SIG-M5 treated with dmso at 0.1 percent for 504 hours (cell line): ENCODE measurements around the gene TMEM223.
A peak's percentile ranks its signal among the peaks of the same experiment; 100 is the strongest.
"Not testable (repeated sequence)": the region's sequence is repeated elsewhere in the genome, so short reads cannot be mapped to it uniquely, and the experiment has no call there.

ENCODE experiments used
- DNase-seq: peaks from one replicate; lab custom pipeline; 2025; ENCODE audit not compliant: unreplicated experiment; lab: John Stamatoyannopoulos, UW

The TMEM223 gene

GRCh38 chr11:62755086-62755615 is 36.7 kb downstream of the TMEM223 start:
- no peak for DNase-seq

DNA sequence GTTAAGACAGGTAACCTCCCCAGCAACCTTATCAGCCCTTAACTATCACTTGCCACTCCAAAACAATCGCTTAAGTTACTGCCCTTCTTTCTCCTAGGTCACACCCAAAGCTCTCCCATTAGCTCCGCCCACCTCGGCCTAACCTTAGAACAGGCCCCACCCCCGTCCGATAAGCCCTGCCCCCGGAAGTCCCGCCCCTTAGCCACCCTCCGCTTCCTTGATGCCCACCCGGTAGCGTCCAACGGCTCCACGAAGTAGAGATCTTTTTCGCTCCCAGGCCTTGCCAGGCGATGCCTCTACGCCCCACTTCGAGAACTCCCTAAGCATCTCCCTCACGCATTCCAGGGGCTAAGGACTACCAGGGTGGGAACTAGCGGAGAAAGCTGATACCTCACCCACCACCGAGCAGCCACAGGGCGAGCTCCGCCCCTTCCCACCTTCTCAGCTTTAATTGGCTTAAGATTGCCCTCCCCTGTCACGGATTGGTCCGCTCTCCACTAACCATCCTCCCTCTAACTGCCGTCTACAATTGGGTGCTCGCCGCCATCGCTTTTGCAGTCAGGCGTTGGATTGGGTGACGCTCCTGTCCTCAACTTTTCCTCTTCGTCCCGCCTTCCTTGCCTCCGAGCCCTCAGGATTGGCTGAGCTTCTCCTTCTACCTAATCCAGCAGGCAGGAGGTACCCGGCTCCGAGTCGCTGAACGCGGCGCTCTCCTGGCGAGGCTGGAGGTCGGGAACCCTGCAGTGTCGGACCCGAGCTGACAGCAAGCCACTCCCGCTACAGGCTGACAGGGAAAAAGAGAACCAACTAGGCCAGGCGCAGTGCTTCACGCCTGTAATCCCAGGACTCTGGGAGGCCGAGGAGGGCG is 37.8 kb downstream of the TMEM223 start, which contains the start of gene ZBTB3:
Gene ZBTB3, minus strand, starts transcription at position 425 of the 868 bp plus-strand sequence. CDS start 496 bp downstream, outside the sequence.
- peak; percentile 100 for DNase-seq

- DNase-seq: no peak
These were observed 38.6 kb downstream of the TMEM223 start for GRCh38 chr11:62752994-62753735.

DNA sequence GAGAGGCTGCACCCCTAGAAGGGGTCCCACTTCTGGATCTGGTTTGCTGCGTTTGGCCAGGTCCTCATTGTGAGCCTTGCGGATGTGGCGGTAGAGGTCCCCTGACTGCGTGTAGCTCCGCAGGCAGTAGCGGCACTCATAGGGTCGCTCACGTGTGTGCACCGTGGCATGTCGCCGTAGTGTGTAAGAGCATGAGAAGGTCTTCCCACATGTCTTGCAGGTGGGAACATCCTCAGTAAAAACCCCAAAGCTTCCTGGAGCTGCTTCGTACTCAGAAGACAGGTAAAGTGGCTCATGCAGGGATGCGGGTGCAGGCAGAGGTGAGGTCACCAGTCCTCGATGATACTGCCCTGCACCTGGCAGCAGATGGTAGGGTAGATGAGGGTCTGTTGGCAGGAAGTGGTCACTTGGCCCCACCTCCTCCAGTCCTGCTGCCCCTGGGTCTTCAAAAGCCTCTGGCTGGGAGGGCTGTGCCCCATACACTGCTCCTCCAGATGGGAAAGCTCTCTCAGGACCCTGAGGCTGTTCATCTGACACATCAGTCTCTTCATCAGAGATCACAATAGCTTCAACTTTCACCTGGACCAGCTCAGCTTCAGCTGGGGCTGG is 39.5 kb downstream of the TMEM223 start:
- DNase-seq: no peak

DNA sequence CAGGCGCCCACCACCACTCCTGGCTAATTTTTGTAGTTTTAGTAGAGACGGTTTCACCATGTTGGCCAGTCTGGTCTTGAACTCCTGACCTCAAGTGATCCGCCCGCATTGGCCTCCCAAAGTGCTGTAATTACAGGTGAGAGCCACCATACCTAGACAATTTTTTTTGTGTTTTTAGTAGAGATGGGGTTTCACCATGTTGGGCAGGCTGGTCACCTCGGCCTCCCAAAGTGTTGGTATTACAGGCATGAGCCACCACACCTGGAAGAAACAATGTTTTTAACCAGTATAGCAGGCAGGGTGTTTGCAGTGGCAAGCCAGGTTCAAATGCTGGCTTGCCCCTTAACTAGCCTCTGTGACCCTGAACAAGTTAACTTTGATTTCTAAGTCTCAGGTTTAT is 41.9 kb downstream of the TMEM223 start:
- not testable (repeated sequence) for DNase-seq

- no peak for DNase-seq
These were observed 44.2 kb downstream of the TMEM223 start for GRCh38 chr11:62747475-62748160.
